ENCODE results near the gene DIS3L2.
"Not testable (repeated sequence)": the region's sequence is repeated elsewhere in the genome, so short reads cannot be mapped to it uniquely, and the experiment has no call there.

DIS3L2 gene

GRCh38 chr2:232325324-232326273 lies 364.1 kb downstream of the DIS3L2 start:
- no peak for FAIRE-seq

DNA sequence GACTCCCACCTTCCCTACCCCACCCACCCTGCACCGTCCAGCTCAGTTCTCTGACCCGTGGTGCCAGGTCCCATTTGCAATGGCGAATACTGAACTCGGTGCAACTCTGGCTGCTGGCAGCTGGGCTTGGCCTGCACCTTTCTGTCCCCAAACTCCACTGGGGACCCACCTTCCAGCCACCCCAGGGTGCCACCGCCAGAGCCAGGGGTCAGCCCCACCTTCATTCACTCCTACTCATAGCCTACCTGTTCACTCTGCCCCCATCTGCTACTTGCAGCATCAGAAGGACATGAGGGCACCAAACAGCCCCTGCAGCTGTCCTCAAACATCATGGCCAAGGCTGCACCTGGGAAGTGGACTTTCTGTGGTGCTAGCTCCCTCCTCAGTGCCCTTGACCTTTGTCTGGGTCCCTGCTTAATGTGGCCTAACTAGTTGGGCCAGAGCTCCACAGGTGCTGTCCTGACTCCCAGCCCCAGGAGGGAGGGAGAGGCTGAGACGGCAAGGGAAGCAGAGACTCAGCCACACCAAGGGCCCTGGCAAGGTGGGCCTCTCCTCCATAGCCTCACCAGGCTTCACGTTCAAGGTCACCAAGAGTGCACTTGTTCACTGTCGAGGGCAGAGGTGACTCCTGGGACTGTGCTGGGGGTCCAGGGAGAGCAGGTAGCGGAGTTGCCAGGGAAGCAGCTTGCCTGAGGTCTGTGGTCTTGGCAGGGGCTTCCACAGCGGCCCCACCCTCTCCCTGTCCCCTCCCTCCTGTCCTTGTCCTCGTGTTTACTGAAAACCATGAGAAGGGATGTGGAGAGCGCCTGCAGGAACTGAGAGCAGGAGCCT lies 365.0 kb downstream of the DIS3L2 start:
- not testable (repeated sequence) for FAIRE-seq

DNA sequence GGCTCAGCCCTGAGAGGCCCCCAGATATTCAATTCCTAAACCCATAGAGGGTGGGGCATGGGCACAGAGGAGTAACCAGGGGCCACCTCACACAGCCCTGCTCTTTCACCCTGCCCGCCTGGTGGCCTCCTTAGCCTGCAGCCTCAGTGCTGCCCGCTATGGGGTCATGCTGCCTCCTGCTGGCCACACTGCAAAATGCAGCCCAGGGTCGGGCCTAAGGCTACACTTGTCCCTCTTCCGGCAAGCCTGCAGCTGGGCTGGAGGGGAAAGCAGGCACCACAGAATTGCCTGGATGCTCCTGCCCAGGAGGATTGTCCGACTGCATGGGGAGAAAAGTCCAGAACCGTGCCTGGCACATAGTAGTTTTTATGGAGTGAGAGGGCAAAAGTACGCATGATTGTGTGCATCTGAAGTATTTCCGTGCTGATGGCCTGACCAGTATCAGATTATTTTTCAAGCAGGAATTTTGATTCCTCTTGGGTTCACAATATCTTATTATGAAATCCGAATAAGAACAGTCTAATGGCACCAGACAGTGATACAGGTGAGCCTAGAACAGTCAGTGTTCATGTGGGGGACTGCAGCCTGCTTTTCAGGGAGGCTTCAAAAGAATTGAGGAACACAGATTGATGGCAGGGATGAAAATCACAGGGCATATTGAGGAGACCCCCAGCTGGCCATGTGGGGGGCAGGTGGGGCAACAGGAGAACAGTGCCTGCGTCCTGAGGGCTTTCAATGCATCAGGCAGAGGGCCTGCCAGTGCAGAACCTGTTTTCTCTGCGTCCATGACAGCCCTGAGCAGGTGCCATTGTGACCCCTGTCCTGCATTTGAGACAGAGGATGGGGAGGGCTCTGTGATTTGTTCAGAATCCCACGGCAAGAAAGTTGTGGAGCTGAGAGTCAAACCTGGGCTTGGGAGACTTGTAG lies 365.9 kb downstream of the DIS3L2 start:
- peak; percentile 32 for FAIRE-seq

- no peak for FAIRE-seq
These were observed 366.5 kb downstream of the DIS3L2 start for GRCh38 chr2:232328032-232328422.

- no peak for FAIRE-seq
These were observed 367.3 kb downstream of the DIS3L2 start for GRCh38 chr2:232328516-232329460.

GRCh38 chr2:232329716-232330067 lies 368.2 kb downstream of the DIS3L2 start:
- no peak for FAIRE-seq

GRCh38 chr2:232330068-232330999 lies 368.8 kb downstream of the DIS3L2 start:
- no peak for FAIRE-seq

DNA sequence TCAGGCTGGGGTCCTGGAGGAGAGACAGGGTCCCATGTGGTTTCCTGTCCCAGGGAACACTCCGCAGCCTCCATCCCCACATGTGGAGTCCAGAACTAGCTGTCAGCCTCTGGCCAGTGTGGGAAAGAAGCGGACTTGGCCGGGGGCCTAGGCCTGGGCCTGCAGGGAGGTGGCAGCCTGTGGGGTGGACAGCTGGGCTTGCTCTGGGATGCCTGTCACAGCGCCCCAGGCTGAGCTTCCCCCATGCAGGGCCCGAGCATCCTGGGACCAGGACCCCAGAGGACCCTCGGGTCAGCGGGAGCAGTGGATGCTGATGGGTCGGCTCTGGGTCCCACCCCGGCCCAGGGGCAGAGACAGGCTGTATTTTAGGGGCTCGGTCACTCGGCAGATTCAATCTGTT lies 369.5 kb downstream of the DIS3L2 start:
- not testable (repeated sequence) for FAIRE-seq

DNA sequence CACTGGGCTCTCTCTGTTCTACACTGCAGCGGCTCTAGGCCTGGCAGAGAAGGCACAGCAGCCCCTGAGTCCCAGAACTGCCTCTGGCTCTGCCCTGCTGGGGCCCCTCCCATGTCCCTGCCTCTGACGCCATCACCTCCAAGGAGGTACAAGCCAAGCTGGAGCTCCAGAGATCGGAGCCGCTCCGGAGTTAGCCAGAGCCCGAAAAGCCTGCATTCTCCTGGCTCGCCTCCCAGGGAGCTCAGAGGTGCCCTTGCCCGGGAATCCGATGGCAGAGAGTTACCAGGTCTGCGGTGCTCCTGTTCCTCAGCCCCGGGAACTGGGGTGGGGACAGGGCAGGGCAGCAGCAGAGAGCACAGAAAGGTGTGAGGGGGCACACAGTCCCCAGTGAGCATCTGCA lies 370.1 kb downstream of the DIS3L2 start:
- FAIRE-seq: not testable (repeated sequence)

DNA sequence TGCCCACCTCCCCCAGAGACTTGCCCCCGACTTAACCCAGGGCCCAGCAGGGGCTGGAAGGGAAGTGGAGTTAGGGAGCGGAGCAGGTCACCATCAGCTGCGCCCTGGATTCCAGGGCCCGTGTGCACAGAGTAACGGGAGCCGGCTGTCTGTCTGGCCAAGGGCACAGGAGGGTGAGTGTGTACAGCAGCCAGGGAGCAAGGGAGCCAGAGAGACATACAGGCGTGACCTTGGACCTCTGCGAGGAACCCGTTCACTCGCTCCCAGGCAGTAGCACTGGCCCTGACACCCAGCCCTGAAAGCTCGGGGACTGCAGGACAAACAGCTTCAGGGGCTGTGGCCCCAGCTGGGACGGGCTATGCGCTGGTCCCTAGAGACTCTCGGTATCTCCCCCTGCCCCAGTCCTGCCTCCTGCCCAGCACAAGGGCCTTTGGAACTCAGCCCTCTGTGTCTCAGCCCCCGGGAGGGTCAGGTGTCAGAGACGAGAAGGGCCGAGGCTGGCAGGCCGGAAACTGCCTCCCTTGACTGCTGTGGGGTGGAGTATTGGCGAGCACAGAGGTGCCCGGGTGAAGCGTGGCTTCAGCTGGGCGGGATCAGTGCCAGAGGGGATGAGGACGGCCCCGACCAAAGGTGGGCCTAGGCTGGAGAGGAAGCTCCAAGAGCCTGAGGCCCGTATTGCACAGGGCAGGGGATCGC lies 370.9 kb downstream of the DIS3L2 start:
- not testable (repeated sequence) for FAIRE-seq

GRCh38 chr2:232332940-232333259 lies 371.4 kb downstream of the DIS3L2 start:
- FAIRE-seq: no peak

DNA sequence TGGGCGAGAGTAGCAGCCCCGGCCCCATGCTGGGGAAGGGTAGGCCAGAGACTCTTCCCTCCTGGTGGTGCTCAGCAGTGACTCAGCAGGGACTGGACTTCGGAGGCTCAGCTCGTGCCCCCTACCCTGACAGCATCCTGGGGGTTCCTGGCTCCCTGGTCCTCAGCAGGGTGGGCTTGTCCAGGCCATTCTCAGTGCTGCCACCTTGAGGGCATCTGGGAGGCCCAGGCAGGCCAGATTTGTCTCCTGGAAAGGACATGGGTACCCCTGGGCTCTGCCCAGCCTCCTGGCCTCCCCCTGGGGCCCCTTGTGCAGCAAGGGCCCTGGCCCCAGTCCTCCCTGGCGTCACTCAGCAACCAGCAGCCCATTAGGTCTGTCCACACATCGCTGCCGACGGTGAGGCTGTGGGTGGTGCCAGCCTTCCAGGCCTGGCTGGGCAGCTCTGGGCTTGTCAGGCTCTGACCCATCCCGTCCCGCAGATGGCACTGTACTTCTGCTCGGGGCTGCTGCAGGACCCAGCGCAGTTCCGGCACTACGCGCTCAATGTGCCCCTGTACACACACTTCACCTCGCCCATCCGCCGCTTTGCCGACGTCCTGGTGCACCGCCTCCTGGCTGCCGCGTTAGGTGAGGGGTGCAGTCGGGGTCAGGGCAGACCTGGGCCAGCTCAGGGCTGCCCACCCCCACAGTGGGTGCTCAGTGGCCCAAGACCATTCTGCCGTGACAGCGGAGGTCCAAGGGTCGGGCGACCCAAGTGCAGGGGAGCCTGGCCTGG lies 372.0 kb downstream of the DIS3L2 start:
- no peak for FAIRE-seq

GRCh38 chr2:232334136-232334884 lies 372.8 kb downstream of the DIS3L2 start:
- FAIRE-seq: not testable (repeated sequence)

GRCh38 chr2:232334885-232335205 lies 373.3 kb downstream of the DIS3L2 start:
- FAIRE-seq: not testable (repeated sequence)

- FAIRE-seq: not testable (repeated sequence)
These were observed 373.8 kb downstream of the DIS3L2 start for GRCh38 chr2:232335206-232335858.

GRCh38 chr2:232335859-232336215 lies 374.3 kb downstream of the DIS3L2 start:
- no peak for FAIRE-seq

GRCh38 chr2:232336241-232336736 lies 374.8 kb downstream of the DIS3L2 start:
- FAIRE-seq: no peak
